SKM-1 (cell line): Measurements from ENCODE around the gene NCS1.
"Not testable (repeated sequence)": the region's sequence is repeated elsewhere in the genome, so short reads cannot be mapped to it uniquely, and the experiment has no call there.

ENCODE experiments used
- DNase-seq: peaks from one replicate; lab custom pipeline; 2025; ENCODE audit not compliant: unreplicated experiment; lab: John Stamatoyannopoulos, UW

NCS1 gene

DNA sequence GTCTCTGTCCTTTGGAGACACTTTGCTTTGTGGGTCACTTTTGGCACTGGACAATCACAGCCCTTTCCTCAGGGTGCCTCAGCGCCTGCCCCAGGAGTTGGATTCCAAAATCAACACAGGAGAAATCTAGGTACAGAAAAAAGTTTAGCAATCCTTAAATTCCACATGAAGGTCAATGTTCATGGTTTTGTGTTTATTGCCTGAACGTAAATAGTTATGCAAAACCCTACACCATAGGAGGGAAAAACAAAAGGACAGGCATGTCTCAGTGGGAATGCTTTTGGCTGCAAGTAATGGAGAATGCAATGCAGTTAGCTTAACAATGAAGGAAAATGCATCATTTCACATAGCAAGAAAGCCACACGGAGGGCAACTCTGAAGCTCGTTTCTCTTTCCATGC is 86.8 kb downstream of the NCS1 start:
- no peak for DNase-seq

DNA sequence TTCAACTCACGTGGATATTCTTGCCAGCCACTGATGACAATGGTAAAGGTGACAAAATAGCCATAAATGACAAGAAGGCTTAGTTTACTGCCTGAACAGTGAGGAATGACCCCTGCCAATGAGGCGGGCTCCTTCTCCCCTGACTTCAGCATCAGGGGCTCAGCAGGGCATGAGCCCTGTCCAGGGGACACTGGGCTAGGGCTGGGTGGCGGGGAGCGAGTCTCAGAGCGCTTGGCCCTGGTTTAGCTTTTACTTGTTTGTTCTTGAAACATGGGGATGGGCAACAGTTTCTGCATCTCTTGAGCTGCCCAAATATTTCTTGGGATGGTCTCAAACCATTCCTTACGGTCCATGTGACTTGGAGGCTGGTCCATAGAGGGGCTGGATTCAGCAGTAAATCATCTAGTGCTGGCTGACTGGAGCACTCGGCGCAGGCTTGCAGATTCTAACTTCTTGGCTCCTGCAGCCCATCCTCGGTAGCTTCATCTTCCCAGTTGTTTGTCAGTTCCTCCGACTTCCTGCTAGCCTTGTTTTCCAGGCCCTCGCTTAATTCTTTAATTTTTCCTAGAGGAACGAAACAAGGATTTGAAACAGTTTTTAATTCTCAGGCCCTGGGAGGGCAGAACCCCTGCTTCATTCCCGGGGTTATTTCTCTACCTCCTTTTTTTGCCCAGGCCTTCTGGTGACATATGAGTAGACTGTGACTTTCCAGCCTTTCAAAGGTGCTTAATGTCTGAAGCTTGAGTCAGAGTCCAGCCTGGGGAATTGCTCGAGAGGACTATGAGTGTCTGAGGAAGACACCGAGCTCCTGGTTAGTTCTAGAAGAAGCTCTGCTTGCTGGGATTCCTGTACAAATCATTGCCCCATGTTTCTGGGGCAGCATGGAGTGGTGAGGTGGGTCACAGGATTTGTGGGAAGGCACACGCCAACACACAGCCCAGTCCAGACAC is 88.9 kb downstream of the NCS1 start:
- DNase-seq, result no peak

DNA sequence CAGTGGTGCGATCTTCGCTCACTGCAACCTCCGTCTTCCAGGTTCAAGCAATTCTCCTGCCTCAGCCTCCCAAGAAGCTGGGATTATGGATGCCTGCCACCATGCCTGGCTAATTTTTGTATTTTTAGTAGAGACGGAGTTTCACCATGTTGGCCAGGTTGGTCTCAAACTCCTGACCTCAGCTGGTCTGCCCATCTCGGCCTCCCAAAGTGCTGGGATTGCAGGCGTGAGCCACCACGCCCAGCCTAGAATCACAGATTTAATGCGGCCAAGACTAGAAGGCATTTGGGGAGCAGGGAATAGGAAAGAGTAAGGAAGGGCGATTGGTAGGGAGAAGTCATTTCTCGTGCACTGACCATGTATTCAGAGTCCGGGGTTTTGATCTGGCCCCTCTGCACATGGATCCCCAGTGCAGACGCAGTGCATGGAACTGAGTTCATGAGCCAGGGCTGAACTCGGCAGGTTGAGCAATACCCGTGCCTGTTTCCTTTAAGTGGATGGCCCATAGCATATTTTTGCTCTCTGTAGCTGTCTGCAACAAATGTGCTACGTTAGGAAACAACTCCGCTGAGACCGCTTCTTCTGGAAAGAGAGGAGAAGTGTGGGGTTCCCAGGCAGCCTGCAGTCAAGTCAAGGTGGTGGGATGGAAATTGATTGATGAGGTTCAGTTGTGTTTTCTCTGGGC is 90.0 kb downstream of the NCS1 start:
- DNase-seq, result peak; percentile 4

DNA sequence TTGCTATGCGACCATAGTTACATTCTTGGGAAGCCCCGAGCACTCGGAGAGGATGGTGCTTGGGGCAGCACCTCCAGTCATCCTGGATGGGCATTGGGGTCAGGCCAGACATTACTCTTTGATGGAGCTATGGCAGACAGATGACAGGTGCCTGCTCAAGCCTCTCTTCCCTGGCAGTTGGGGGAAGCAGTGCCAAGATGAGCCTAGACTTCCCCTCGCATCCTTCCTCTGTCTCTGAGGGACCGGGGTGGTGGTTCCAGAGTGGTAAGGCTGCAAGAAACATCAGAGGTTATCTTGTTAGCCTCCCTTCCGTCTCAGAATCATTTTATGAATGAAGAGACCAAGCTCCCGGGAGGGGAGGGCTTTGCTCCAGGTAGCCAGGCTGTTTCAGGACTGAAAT is 90.6 kb downstream of the NCS1 start:
- no peak for DNase-seq

DNA sequence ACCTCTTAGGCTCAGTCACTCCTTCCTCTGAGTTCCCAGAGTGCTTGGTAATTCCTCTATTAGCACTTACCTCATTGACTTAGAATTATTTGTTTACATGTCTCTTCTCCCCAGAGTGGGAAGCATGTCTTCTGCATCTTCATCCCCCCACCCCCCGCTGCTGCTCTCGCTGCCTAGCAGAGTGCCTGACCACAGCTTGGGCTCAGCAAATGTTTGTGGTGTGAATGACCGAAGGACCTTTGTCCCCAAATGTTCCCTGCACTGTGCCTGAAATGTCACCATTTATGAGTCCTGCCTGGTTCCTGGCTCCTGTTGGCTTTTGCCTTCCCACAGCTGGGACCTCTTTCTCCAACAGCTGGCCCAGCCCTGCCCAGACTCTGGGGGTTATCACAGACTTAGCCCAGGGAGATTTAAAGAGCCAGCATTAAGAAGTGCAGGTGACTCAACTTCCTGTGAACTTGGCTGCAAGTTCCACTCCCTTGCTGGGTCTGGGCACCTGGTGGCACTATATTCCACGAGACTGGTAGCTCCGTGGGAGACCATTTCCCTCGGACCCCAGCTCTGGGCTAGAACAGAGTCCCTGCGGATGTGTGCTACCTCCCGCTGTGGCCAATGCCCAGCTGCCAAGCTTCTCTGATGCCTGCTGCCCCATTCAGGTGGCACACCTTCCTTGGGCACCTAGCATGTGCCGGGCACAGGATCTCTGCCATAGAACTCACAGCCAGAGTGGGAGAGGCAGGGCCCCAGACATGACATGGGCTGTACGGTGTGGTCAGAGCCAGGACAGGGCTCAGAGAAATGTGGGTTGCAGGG is 91.6 kb downstream of the NCS1 start:
- no peak for DNase-seq

DNA sequence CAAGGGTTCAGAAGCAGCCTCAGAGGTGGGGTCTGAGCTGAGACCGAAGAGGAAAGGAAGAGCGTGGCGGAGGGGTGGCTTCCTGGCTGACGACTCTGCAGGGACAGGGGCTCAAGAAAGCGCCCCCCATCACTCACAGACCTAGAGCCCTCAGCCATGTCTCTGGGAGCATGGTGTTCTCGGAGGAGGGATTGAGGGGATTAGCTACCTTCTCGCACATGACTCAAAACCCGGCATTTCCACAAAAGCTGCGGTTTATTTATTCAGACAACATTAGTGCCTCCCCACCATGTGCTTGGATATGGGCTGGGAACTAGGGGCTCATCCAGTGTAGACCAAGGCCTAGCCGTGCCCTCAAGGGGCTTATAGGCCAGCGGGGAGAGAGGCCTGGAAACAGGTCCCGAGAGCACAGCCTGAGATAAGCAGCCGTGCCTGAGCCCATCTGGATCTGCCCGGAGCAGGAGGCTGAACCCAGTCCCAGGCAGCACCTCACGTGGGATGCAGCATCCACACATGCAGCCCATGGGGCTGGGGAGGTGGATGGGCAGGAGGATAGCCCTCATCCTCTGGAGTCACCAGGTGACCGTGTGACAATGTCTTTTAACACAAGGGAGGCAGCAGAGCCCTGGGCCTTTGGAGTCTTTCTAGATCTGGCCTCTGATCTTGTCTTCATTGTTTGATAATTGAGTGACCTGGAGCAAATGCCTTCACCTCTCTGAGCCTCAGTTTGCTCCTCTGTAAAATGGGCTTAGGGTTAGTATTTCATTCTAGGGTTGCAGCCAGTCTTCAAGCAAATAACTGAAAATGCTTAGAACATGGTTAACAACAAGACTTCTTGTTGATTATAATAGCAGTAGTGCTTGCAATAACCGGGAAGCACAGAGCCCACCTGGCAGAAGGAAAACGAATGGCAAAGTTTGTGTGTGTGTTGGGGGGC is 92.5 kb downstream of the NCS1 start:
- DNase-seq, result no peak

DNA sequence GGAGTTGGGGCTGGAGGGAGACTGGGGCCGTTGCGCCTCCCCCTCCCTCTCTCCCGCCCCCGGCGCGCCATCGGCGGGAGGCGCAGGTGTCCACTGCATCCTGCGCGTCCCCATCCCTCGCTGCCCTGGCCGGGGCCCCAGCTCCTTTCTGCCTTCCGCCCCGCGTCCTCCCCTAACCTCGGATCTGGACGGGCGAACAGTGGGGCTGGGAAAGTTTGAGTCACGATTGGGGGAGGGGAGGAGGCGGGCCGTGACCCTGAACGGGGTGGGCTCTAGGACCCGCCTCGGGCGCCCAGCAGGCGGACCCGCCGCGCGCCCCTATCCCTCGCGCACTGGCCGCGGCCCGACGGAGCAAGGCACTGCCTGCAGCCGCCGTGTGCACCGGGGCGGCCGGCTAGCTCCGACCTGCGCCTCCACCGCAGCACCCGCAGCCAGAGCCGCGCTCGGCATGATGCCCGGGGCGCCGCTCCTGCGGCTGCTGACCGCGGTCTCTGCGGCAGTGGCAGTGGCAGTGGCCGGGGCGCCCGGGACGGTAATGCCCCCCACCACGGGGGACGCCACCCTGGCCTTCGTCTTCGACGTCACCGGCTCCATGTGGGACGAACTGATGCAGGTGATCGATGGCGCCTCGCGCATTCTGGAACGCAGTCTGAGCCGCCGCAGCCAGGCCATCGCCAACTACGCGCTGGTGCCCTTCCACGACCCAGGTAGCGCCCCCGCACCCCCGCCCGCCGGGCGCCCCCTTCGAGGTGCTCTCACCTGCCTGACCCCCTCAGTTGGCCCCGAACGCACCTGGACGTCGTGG is 93.4 kb downstream of the NCS1 start, which contains the start of gene HMCN2:
TSS of gene HMCN2 (plus strand) at position 330 of the 805 bp plus-strand sequence. CDS start at position 449, 119 bp downstream.
- DNase-seq, result no peak

DNA sequence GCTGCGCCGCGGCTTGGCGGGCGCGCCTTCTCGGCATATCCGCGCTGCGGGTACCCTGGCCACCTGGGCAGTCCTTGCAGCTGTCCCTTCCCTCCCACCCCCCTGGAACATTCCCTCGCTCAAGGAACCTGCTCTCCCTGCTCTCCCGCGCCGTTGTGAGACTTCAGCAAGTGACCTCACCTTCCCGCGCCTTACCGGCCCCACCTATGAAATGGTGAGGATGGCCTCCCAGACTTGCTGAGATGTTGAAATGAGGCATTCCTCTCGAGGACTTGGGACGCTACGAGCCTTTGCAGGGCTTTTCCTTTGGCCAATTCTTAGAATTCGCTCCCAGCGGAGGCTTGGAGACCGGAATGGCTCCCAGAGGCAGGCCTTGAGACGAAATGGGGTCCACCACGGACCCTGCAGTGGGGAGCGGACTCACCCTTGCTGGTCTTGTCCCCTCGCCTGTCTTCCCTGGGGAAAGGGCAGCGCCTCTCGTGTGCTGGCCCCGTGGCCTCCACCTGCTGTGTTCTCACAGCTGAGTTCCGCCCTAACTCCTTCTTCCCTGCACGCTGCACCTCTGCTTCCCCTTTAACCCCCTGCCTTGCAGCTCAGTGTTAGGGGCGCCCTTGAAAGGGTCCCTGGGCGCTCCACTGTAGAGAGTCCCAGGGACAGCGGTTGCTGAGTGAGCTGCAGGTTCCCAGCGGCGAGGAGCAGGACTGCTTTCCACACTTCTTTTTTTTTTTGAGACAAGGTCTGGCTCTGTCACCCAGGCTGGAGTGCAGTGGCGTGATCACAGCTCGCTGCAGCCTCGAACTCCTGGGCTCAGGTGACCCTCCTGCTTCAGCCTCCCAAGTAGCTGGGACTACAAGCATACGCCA is 94.3 kb downstream of the NCS1 start:
- no peak for DNase-seq

GRCh38 chr9:130267930-130268329 is 95.7 kb downstream of the NCS1 start:
- DNase-seq, result no peak

GRCh38 chr9:130268521-130269211 is 96.5 kb downstream of the NCS1 start:
- DNase-seq, result peak; percentile 70

DNA sequence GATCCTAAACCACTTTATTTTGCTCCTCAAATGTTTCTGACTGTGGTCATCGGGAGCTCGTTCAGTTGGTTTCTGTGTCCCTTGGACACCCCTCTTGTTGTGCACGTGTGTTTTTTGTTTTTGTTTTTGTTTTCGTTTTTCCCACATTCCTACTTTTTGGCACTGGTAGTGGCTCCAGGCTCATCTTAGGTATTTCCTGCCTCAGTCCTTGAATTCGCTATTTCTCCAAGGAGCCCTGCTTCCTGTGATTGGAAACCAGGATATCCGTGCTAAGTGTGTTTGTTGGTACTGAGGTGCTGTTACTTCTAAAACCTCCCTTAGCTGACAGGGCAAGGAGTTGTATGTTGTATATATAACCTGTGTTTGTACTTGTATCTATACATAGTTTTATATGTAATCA is 99.3 kb downstream of the NCS1 start:
- DNase-seq, result no peak

DNA sequence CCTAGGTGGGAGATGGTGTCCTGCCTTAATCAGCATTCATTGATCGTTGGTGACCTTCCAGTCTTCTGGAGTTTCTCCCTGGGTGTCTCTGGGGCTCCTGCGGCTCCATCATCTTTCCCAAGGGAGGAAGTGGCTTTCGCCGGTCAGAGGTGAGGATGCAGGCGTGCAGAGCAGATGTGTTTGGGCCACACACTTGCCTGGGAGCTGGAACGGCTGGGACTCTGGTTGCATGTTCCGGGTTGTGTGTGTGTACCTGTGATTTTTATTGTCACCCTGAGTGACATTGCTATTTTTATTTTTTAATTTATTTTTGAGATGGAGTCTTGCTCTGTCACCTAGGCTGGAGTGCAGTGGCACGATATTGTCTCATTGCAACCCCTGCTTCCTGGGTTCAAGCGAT is 103.0 kb downstream of the NCS1 start:
- DNase-seq, result no peak

DNA sequence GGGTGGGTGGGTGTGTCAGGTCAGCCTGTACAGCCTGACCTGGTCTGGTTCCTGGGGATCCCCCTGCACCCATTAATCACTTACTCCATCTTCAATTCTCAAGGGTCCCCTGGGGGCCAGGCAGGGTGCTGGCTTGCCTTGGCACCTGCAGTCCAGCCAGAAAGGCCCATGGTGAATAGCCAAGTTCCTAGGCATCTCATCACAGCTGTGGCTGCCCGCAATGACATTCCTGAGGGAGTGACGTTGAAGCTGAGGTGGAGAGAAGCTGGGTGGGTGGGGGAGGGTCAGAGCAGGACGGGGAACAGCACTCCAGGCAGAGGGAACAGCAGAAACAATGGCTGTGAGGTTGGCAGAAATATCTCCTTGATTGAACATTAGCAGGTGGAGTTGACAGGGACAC is 103.9 kb downstream of the NCS1 start:
- no peak for DNase-seq

- no peak for DNase-seq
These were observed 104.8 kb downstream of the NCS1 start for GRCh38 chr9:130276955-130277354.

DNA sequence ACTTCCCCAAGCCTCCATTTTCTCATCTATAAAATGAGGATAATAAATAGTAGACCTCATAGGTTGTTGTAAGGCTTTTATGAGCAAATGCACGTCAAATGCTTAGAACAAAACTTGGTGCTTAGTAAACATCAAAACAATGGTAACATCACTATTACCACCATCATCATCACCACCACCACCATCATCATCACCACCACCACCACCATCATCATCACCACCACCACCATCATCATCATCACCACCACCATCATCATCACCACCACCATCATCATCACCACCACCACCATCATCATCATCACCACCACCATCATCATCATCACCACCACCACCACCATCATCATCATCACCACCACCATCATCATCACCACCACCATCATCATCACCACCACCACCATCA is 105.3 kb downstream of the NCS1 start:
- not testable (repeated sequence) for DNase-seq

GRCh38 chr9:130283539-130284248 is 111.5 kb downstream of the NCS1 start:
- DNase-seq, result no peak

- DNase-seq, result no peak
These were observed 112.0 kb downstream of the NCS1 start for GRCh38 chr9:130284249-130284625.
